PC-3 (cell line): Measurements from ENCODE around the gene NDUFB10. TPM values are rescaled to one million over a fixed set of nuclear protein-coding genes. Genes with fewer than 3 reads are reported as not detected.

Experiments
- ATAC-seq: fragments of 200-7000 bp; cut with Tn5 transposase; 2 replicates; pipeline ENCODE4 v1.9.1; 2020; ENCODE audit warnings: mild to moderate bottlenecking, moderate library complexity
- BruUV-seq: library from RNA; stranded (reverse); fragments of 400-500 nt; replicated peaks from 2 replicates; lab custom pipeline; 2021; lab: Mats Ljungman, UMichigan
- CTCF ChIA-PET: fragments of 300-600 bp; sonication (Branson Sonifier 250); formaldehyde crosslinking; loops from one replicate; lab custom pipeline; 2022; ENCODE audit warnings: antibody characterized with exemption; lab: Charles Lee
- POLR2A ChIA-PET: fragments of 300-600 bp; sonication (Branson Sonifier 250); formaldehyde crosslinking; loops from one replicate; lab custom pipeline; 2022; ENCODE audit warnings: antibody characterized with exemption; ENCODE audit not compliant: unreplicated experiment; lab: Charles Lee
- DNase-seq: peaks from one replicate; pipeline ENCODE4 v3.0.0-alpha.2; 2015
- H2AFZ ChIP-seq: fragments of 300-600 bp; sonication (generic); 2 replicates; pipeline ENCODE4 v1.6.0; 2016; ENCODE audit warnings: antibody characterized with exemption, low read length
- H3F3A ChIP-seq: fragments of 300-600 bp; sonication (generic); one replicate; pipeline ENCODE4 v1.6.0; 2017; ENCODE audit warnings: antibody characterized with exemption, low read length, control low read depth, mild to moderate bottlenecking; ENCODE audit not compliant: unreplicated experiment
- H3K27ac ChIP-seq: fragments of 300-600 bp; sonication (generic); 2 replicates; pipeline ENCODE4 v1.5.1; 2016; ENCODE audit warnings: mild to moderate bottlenecking, low read length
- H3K27me3 ChIP-seq: fragments of 300-600 bp; sonication (generic); 2 replicates; pipeline ENCODE4 v1.6.1; 2016; ENCODE audit warnings: low read length, mixed read lengths
- H3K36me3 ChIP-seq: fragments of 300-600 bp; sonication (generic); 2 replicates; pipeline ENCODE4 v1.6.1; 2016; ENCODE audit warnings: low read depth, mixed run types, low read length, mixed read lengths
- H3K4me1 ChIP-seq: fragments of 300-600 bp; sonication (generic); 2 replicates; pipeline ENCODE4 v1.5.1; 2016; ENCODE audit warnings: low read length; ENCODE audit not compliant: insufficient read depth
- H3K4me2 ChIP-seq: fragments of 300-600 bp; sonication (generic); 2 replicates; pipeline ENCODE4 v1.6.0; 2016; ENCODE audit warnings: low read length
- H3K4me3 ChIP-seq: fragments of 300-600 bp; sonication (generic); 2 replicates; pipeline ENCODE4 v1.5.1; 2016; ENCODE audit warnings: mild to moderate bottlenecking, low read length, mixed read lengths
- H3K79me2 ChIP-seq: fragments of 300-600 bp; sonication (generic); 2 replicates; pipeline ENCODE4 v1.6.1; 2017; ENCODE audit warnings: low read length, mixed read lengths
- H3K9ac ChIP-seq: fragments of 300-600 bp; sonication (generic); 2 replicates; pipeline ENCODE4 v1.6.0; 2016; ENCODE audit warnings: mild to moderate bottlenecking, low read length
- H3K9me2 ChIP-seq: fragments of 300-600 bp; sonication (generic); replicated peaks from 2 replicates; pipeline ENCODE4 v1.6.1; 2016; ENCODE audit warnings: mixed run types, low read length, mixed read lengths
- H3K9me3 ChIP-seq: fragments of 300-600 bp; sonication (generic); 2 replicates; pipeline ENCODE4 v1.6.1; 2016; ENCODE audit warnings: low read length, mixed read lengths
- H4K20me1 ChIP-seq: fragments of 300-600 bp; sonication (generic); 2 replicates; pipeline ENCODE4 v1.6.1; 2016; ENCODE audit warnings: low read length, mixed read lengths
- CTCF ChIP-seq: fragments of 300-600 bp; sonication (generic); conservative IDR thresholded peaks from 2 replicates; pipeline ENCODE4 v1.5.1; 2017; ENCODE audit warnings: antibody characterized with exemption, low read depth, mild to moderate bottlenecking, low read length
- EZH2 ChIP-seq: fragments of 300-600 bp; sonication (generic); IDR thresholded peaks from one replicate; pipeline ENCODE4 v1.6.1; 2017; ENCODE audit warnings: antibody characterized with exemption, mild to moderate bottlenecking, low read length; ENCODE audit not compliant: unreplicated experiment
- EZH2phosphoT487 ChIP-seq: fragments of 300-600 bp; sonication (generic); IDR thresholded peaks from 2 replicates; pipeline ENCODE4 v1.6.1; 2018; ENCODE audit warnings: mild to moderate bottlenecking, antibody characterized with exemption, low read length, borderline replicate concordance
- intact Hi-C: fragments of 100-400 bp; cut with micrococcal nuclease; formaldehyde crosslinking; loops from 2 replicates; pipeline ENCODE4 v1.9.0; 2023
- total RNA-seq: library from RNA; depleted of rRNA; stranded (reverse); fragments of >200 nt; gene quantifications from 2 replicates; pipeline ENCODE4 v1.2.3, GENCODE V29; 2014

Gene NDUFB10
- total RNA-seq, 1 experiment from 2014 or later, result 530 TPM

- Histone ChIP-seq H3K9me2 (no peaks in the 10 kb centered on the region), H3K4me1 (peaks cover 5% of the 10 kb centered on the region; the same call in 1 of the 2 replicates), H3F3A (peaks cover 15% of the 10 kb centered on the region), H3K27me3 (no peaks in the 10 kb centered on the region), H2AFZ (peak overlapping the region; percentile 70), H3K79me2 (peaks cover 33% of the 10 kb centered on the region), H3K4me2 (peak overlapping the region; percentile 90), H4K20me1 (peaks cover 15% of the 10 kb centered on the region), H3K9me3 (no peaks in the 10 kb centered on the region), H3K27ac (no peak overlapping the region), H3K36me3 (peaks cover 18% of the 10 kb centered on the region), H3K9ac (peak overlapping the region; percentile 90; the same call in 1 of the 2 replicates), H3K4me3 (peak overlapping the region; percentile 91; the same call in 1 of the 2 replicates)
- no peak for ATAC-seq
- ChIA-PET POLR2A (no interaction called here), CTCF (no interaction called here)
- intact Hi-C loops, result no loop called here
- TF ChIP-seq EZH2phosphoT487 (no peak), CTCF (no peak), EZH2 (no peak)
- DNase-seq, result no peak
- BruUV-seq, result no TSS peak
Observed at GRCh38 chr16:1958715-1959268, 546 bp upstream of the NDUFB10 start.

- peak overlapping the region; percentile 91 for H3K4me3 ChIP-seq
- H4K20me1 ChIP-seq, result peaks cover 19% of the 10 kb centered on the region
- CTCF ChIA-PET, result interaction anchor here (0.7 kb wide), 1 partner anchor 55 kb away, joined by 3 read pairs; no protein-coding TSS in a partner anchor
- H3K9me3 ChIP-seq, result no peaks in the 10 kb centered on the region
- POLR2A ChIA-PET, result no interaction called here
- H3K4me2 ChIP-seq, result peak overlapping the region; percentile 90
- ATAC-seq (peak; percentile 25), DNase-seq (peak; percentile 56)
- TSS peak; percentile 12 for BruUV-seq
- H3K4me1 ChIP-seq, result peaks cover 9% of the 10 kb centered on the region; the same call in 1 of the 2 replicates
- H3F3A ChIP-seq, result peaks cover 16% of the 10 kb centered on the region
- H3K27me3 ChIP-seq, result no peaks in the 10 kb centered on the region
- no peak overlapping the region for H2AFZ ChIP-seq
- TF ChIP-seq CTCF (no peak), EZH2phosphoT487 (no peak), EZH2 (no peak)
- peaks cover 22% of the 10 kb centered on the region for H3K36me3 ChIP-seq
- H3K27ac ChIP-seq, result 0 out of 2 replicates have a peak overlapping the region, but pooled peaks have one; percentile 14
- no peaks in the 10 kb centered on the region for H3K9me2 ChIP-seq
- intact Hi-C loops, result no loop called here
- peak overlapping the region; percentile 90; the same call in 1 of the 2 replicates for H3K9ac ChIP-seq
- H3K79me2 ChIP-seq, result peaks cover 55% of the 10 kb centered on the region
Observed at GRCh38 chr16:1960665-1961630, 1.6 kb downstream of the NDUFB10 start.
